Vagina (tissue), 2 donors: ENCODE data around the gene BMPR1B. TPM values are rescaled to one million over a fixed set of nuclear protein-coding genes. Genes with fewer than 3 reads are reported as not detected.

Source experiments
- DNase-seq, 2 donors: peaks; one replicate each; pipeline ENCODE4 v3.0.0-alpha.2; 2017; ENCODE audit errors: extremely low spot score in 2 of 2
- H3K27ac ChIP-seq: fragments of 200-600 bp; sonication (generic); one replicate; pipeline ENCODE4 v1.5.1; 2019
- H3K27me3 ChIP-seq: fragments of 200-600 bp; sonication (generic); one replicate; pipeline ENCODE4 v1.5.1; 2019
- H3K36me3 ChIP-seq, 2 donors: fragments of 200-600 bp; sonication (generic); one replicate each; pipeline ENCODE4 v1.5.1; 2017 to 2019
- H3K4me1 ChIP-seq: fragments of 200-600 bp; sonication (generic); one replicate; pipeline ENCODE4 v1.5.1; 2019
- H3K4me3 ChIP-seq, 2 donors: fragments of 200-600 bp; sonication (generic); 1 replicate in 1 of 2; 2 replicates in 1 of 2; pipeline ENCODE4 v1.5.1; 2016 to 2019
- H3K9me3 ChIP-seq: fragments of 200-600 bp; sonication (generic); one replicate; pipeline ENCODE4 v1.5.1; 2019
- POLR2A ChIP-seq, 2 donors: fragments of 450-650 bp; IDR thresholded peaks; one replicate each; pipeline ENCODE4 v1.6.1; 2017; ENCODE audit warnings: antibody characterized with exemption in 2 of 2, mild to moderate bottlenecking in 2 of 2, moderate library complexity in 2 of 2
- POLR2AphosphoS5 ChIP-seq, 2 donors: sonication (generic); formaldehyde crosslinking; IDR thresholded peaks; one replicate each; pipeline ENCODE4 v1.9.0; 2017; ENCODE audit warnings: antibody characterized with exemption in 2 of 2, mild to moderate bottlenecking in 2 of 2, low read depth in 1 of 2; ENCODE audit not compliant: insufficient read depth in 1 of 2
- intact Hi-C: fragments of 100-400 bp; cut with DNase I; formaldehyde crosslinking; loops from one replicate; pipeline ENCODE4 v1.15.1; 2023
- total RNA-seq: library from RNA; depleted of rRNA; stranded (reverse); fragments of >200 nt; gene quantifications from one replicate; pipeline ENCODE4 v1.2.3, GENCODE V29; 2016
- TF ChIP-seq, protein P1 (sequence below), 3 experiments: fragments of 450-650 bp in 2 of 3; fragments of 200-600 bp in 1 of 3; sonication (generic) in 1 of 3; IDR thresholded peaks; one replicate each; pipeline ENCODE4 v1.5.1; 2017 to 2019; ENCODE audit warnings: antibody characterized with exemption in 3 of 3, mild to moderate bottlenecking in 2 of 3, moderate library complexity in 2 of 3

The BMPR1B gene
- total RNA-seq, 1 donor from 2014 or later, result 0.49 TPM

GRCh38 chr4:95107004-95107403 is 349.2 kb downstream of the BMPR1B start:
- H3K9me3 ChIP-seq, result no peaks in the 10 kb centered on the region
- no peaks in the 10 kb centered on the region for H3K36me3 ChIP-seq
- no peaks in the 10 kb centered on the region for H3K27me3 ChIP-seq
- no peak for DNase-seq
- no peak for TF ChIP-seq POLR2A (IDR thresholded peaks at IDR 0.05)
- TF ChIP-seq, protein P1, sequence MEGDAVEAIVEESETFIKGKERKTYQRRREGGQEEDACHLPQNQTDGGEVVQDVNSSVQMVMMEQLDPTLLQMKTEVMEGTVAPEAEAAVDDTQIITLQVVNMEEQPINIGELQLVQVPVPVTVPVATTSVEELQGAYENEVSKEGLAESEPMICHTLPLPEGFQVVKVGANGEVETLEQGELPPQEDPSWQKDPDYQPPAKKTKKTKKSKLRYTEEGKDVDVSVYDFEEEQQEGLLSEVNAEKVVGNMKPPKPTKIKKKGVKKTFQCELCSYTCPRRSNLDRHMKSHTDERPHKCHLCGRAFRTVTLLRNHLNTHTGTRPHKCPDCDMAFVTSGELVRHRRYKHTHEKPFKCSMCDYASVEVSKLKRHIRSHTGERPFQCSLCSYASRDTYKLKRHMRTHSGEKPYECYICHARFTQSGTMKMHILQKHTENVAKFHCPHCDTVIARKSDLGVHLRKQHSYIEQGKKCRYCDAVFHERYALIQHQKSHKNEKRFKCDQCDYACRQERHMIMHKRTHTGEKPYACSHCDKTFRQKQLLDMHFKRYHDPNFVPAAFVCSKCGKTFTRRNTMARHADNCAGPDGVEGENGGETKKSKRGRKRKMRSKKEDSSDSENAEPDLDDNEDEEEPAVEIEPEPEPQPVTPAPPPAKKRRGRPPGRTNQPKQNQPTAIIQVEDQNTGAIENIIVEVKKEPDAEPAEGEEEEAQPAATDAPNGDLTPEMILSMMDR (IDR thresholded peaks at IDR 0.05), result no peak
- TF ChIP-seq POLR2AphosphoS5 (IDR thresholded peaks at IDR 0.05; ENCODE audit: insufficient read depth in 1 of 2, low read depth in 1 of 2), result no peak
- no peak overlapping the region for H3K27ac ChIP-seq
- H3K4me3 ChIP-seq, result no peak overlapping the region
- intact Hi-C loops, result no loop called here
- no peaks in the 10 kb centered on the region for H3K4me1 ChIP-seq

GRCh38 chr4:95107635-95108034 is 349.9 kb downstream of the BMPR1B start:
- Histone ChIP-seq H3K36me3 (no peaks in the 10 kb centered on the region), H3K27me3 (no peaks in the 10 kb centered on the region), H3K4me1 (no peaks in the 10 kb centered on the region), H3K27ac (no peak overlapping the region), H3K4me3 (no peak overlapping the region), H3K9me3 (no peaks in the 10 kb centered on the region)
- TF ChIP-seq POLR2A (IDR thresholded peaks at IDR 0.05), result no peak
- intact Hi-C loops, result no loop called here
- DNase-seq, result no peak

DNA sequence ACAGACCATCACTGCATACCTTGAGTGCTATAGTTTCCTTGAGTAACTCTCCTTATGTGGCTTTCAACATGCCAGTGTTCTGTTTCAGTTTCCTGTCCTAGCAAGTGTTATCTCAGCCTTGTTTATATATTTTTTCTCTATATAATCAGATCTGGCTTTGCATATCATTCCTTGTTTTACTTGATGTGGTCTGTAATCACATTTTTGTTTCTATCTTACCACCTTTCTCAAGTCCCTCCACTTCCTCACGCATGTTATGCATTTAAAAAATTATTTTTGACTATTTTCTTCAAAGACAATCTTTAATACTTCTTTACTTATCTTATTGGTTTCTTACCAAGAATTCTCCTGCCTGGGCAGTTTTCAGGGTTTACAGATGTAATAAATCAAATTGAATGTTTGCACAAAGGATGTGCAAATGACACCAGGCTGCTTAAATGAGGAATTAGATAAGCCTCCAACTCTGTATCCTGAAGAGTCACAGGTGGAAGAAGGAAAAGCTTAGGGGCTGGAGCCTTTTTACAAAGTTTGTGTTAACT is 351.2 kb downstream of the BMPR1B start:
- Histone ChIP-seq H3K27ac (no peak overlapping the region), H3K4me1 (no peaks in the 10 kb centered on the region), H3K27me3 (no peaks in the 10 kb centered on the region), H3K4me3 (no peak overlapping the region), H3K36me3 (no peaks in the 10 kb centered on the region), H3K9me3 (no peaks in the 10 kb centered on the region)
- intact Hi-C loops, result no loop called here
- TF ChIP-seq, protein P1 (IDR thresholded peaks at IDR 0.05), result no peak
- TF ChIP-seq POLR2A (IDR thresholded peaks at IDR 0.05), result no peak
- TF ChIP-seq POLR2AphosphoS5 (IDR thresholded peaks at IDR 0.05; ENCODE audit: insufficient read depth in 1 of 2, low read depth in 1 of 2), result no peak
- no peak for DNase-seq

DNA sequence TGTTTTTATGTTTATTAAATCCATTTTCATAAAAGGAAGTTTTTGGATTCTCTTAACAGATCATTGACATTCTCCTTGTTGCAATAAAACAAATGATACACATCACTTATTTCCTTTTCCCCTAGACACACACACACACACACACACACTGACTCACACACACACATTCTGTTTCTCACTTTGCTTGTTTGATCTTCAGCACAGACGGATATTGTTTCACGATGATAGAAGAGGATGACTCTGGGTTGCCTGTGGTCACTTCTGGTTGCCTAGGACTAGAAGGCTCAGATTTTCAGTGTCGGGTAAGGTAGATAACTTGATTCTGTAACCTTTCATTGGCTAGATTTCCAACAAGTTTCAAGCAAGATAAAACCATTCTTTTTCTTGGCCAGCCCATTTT is 356.8 kb downstream of the BMPR1B start:
- DNase-seq, result no peak
- H3K27me3 ChIP-seq, result no peaks in the 10 kb centered on the region
- H3K27ac ChIP-seq, result no peak overlapping the region
- intact Hi-C loops, result no loop called here
- H3K36me3 ChIP-seq, result no peaks in the 10 kb centered on the region
- H3K4me3 ChIP-seq, result no peak overlapping the region
- no peaks in the 10 kb centered on the region for H3K9me3 ChIP-seq
- no peaks in the 10 kb centered on the region for H3K4me1 ChIP-seq
- TF ChIP-seq, protein P1 (IDR thresholded peaks at IDR 0.05), result no peak
- TF ChIP-seq POLR2AphosphoS5 (IDR thresholded peaks at IDR 0.05; ENCODE audit: insufficient read depth in 1 of 2, low read depth in 1 of 2), result no peak
- no peak for TF ChIP-seq POLR2A (IDR thresholded peaks at IDR 0.05)

- H3K36me3 ChIP-seq, result no peaks in the 10 kb centered on the region
- intact Hi-C loops, result no loop called here
- H3K27me3 ChIP-seq, result no peaks in the 10 kb centered on the region
- DNase-seq, result no peak
- H3K4me1 ChIP-seq, result no peaks in the 10 kb centered on the region
- TF ChIP-seq POLR2A (IDR thresholded peaks at IDR 0.05), result no peak
- TF ChIP-seq POLR2AphosphoS5 (IDR thresholded peaks at IDR 0.05; ENCODE audit: insufficient read depth in 1 of 2, low read depth in 1 of 2), result no peak
- TF ChIP-seq, protein P1 (IDR thresholded peaks at IDR 0.05), result no peak
- no peak overlapping the region for H3K27ac ChIP-seq
- H3K9me3 ChIP-seq, result no peaks in the 10 kb centered on the region
- no peak overlapping the region for H3K4me3 ChIP-seq
These were observed 360.7 kb downstream of the BMPR1B start for GRCh38 chr4:95118497-95118896.
